Activated T-helper 1 cell treated with anti-CD3 and anti-CD28 coated beads, Interleukin-12 subunit alpha, Interleukin-12 subunit beta, Interleukin-2, Interleukin-4 antibody, amounts not matched to agents 30 ng/mL and 10 ng/mL and 1 ng/mL, durations not matched to agents 14 hours and 24 hours and 36 hours (primary cell): ENCODE results near the gene DLST. TPM values are rescaled to one million over a fixed set of nuclear protein-coding genes. Genes with fewer than 3 reads are reported as not detected.
A peak's percentile ranks its signal among the peaks of the same experiment; 100 is the strongest.

Experiments
- DNase-seq: peaks from one replicate; pipeline ENCODE4 v3.0.0; 2021; ENCODE audit warnings: low spot score
- H3K27ac Mint-ChIP-seq: one replicate; pipeline ENCODE4 v1.8.0; 2021; ENCODE audit warnings: mild to moderate bottlenecking, mixed read lengths
- H3K27me3 Mint-ChIP-seq: one replicate; pipeline ENCODE4 v1.8.0; 2022; ENCODE audit warnings: mild to moderate bottlenecking, moderate library complexity, mixed read lengths; ENCODE audit not compliant: insufficient read depth
- H3K36me3 Mint-ChIP-seq: one replicate; pipeline ENCODE4 v1.8.0; 2021; ENCODE audit warnings: low read depth, mixed read lengths
- H3K4me1 Mint-ChIP-seq: one replicate; pipeline ENCODE4 v1.8.0; 2021; ENCODE audit warnings: low read depth, mixed read lengths
- H3K4me3 Mint-ChIP-seq: one replicate; pipeline ENCODE4 v1.8.0; 2021; ENCODE audit warnings: mild to moderate bottlenecking, moderate library complexity, mixed read lengths
- H3K9me3 Mint-ChIP-seq: one replicate; pipeline ENCODE4 v1.8.0; 2021; ENCODE audit warnings: mixed read lengths
- intact Hi-C: fragments of 100-400 bp; cut with micrococcal nuclease; formaldehyde crosslinking; loops from one replicate; pipeline ENCODE4 v1.15.1; 2024
- total RNA-seq: library from RNA; stranded (reverse); gene quantifications from 2 replicates; pipeline ENCODE4 v1.2.3, GENCODE V29; 2022

DLST gene
- total RNA-seq, 1 donor from 2014 or later, result 98.9 TPM

- intact Hi-C loops, result no loop called here
- Mint-ChIP-seq H3K4me1 (peaks cover 34% of the 10 kb centered on the region), H3K27ac (no peak overlapping the region)
Measured at GRCh38 chr14:74934041-74934440, 52.3 kb downstream of the DLST start.

GRCh38 chr14:74934476-74935359, 53.0 kb downstream of the DLST start:
- H3K27me3 Mint-ChIP-seq, result peaks cover 7% of the 10 kb centered on the region
- peaks cover 38% of the 10 kb centered on the region for H3K4me1 Mint-ChIP-seq
- intact Hi-C loops, result no loop called here

More at GRCh38 chr14:74934041-74934440, 52.3 kb downstream of the DLST start:
- no peak for DNase-seq
- H3K27me3 Mint-ChIP-seq, result peaks cover 7% of the 10 kb centered on the region
- no peak overlapping the region for H3K4me3 Mint-ChIP-seq
- peaks cover 1% of the 10 kb centered on the region for H3K36me3 Mint-ChIP-seq
- H3K9me3 Mint-ChIP-seq, result peaks cover 12% of the 10 kb centered on the region

GRCh38 chr14:74935360-74935680, 53.6 kb downstream of the DLST start:
- H3K27ac Mint-ChIP-seq, result no peak overlapping the region
- intact Hi-C loops, result no loop called here
- peaks cover 44% of the 10 kb centered on the region for H3K4me1 Mint-ChIP-seq
- no peak overlapping the region for H3K4me3 Mint-ChIP-seq
- DNase-seq, result no peak
- H3K36me3 Mint-ChIP-seq, result peaks cover 1% of the 10 kb centered on the region
- H3K27me3 Mint-ChIP-seq, result peaks cover 7% of the 10 kb centered on the region
- H3K9me3 Mint-ChIP-seq, result peaks cover 13% of the 10 kb centered on the region

More at GRCh38 chr14:74934476-74935359, 53.0 kb downstream of the DLST start:
- H3K9me3 Mint-ChIP-seq, result peaks cover 13% of the 10 kb centered on the region
- no peak overlapping the region for H3K4me3 Mint-ChIP-seq
- H3K36me3 Mint-ChIP-seq, result peaks cover 1% of the 10 kb centered on the region
- DNase-seq, result no peak
- H3K27ac Mint-ChIP-seq, result no peak overlapping the region

- Mint-ChIP-seq H3K27ac (no peak overlapping the region), H3K4me1 (peaks cover 47% of the 10 kb centered on the region), H3K36me3 (peaks cover 1% of the 10 kb centered on the region), H3K4me3 (no peak overlapping the region), H3K9me3 (peaks cover 13% of the 10 kb centered on the region), H3K27me3 (peaks cover 7% of the 10 kb centered on the region)
- DNase-seq, result no peak
- intact Hi-C loops, result no loop called here
Measured at GRCh38 chr14:74936151-74936550, 54.4 kb downstream of the DLST start.

- H3K4me3 Mint-ChIP-seq, result no peak overlapping the region
- intact Hi-C loops, result no loop called here
- H3K36me3 Mint-ChIP-seq, result peaks cover 1% of the 10 kb centered on the region
- H3K9me3 Mint-ChIP-seq, result peaks cover 13% of the 10 kb centered on the region
- H3K27ac Mint-ChIP-seq, result peak overlapping the region; percentile 9
- DNase-seq, result no peak
- H3K27me3 Mint-ChIP-seq, result peaks cover 7% of the 10 kb centered on the region
- peaks cover 53% of the 10 kb centered on the region for H3K4me1 Mint-ChIP-seq
Measured at GRCh38 chr14:74936731-74937130, 55.0 kb downstream of the DLST start.

- H3K4me1 Mint-ChIP-seq, result peaks cover 56% of the 10 kb centered on the region
- peaks cover 13% of the 10 kb centered on the region for H3K9me3 Mint-ChIP-seq
- no peak overlapping the region for H3K4me3 Mint-ChIP-seq
- peaks cover 1% of the 10 kb centered on the region for H3K36me3 Mint-ChIP-seq
- peaks cover 5% of the 10 kb centered on the region for H3K27me3 Mint-ChIP-seq
- intact Hi-C loops, result no loop called here
- no peak for DNase-seq
- peak overlapping the region; percentile 16 for H3K27ac Mint-ChIP-seq
Measured at GRCh38 chr14:74937171-74937570, 55.5 kb downstream of the DLST start.

- H3K27me3 Mint-ChIP-seq, result no peaks in the 10 kb centered on the region
- intact Hi-C loops, result no loop called here
- H3K36me3 Mint-ChIP-seq, result peaks cover 1% of the 10 kb centered on the region
- peaks cover 62% of the 10 kb centered on the region for H3K4me1 Mint-ChIP-seq
- peak overlapping the region; percentile 49 for H3K27ac Mint-ChIP-seq
- H3K9me3 Mint-ChIP-seq, result peaks cover 13% of the 10 kb centered on the region
- no peak overlapping the region for H3K4me3 Mint-ChIP-seq
- no peak for DNase-seq
Measured at GRCh38 chr14:74938531-74939495, 57.1 kb downstream of the DLST start.

GRCh38 chr14:74940956-74941565, 59.3 kb downstream of the DLST start:
- intact Hi-C loops, result loop anchor here (2.0 to 5.0 kb wide), 2 partner anchors 18 to 126 kb away; partner anchors contain the start of genes RPS6KL1 and ZC2HC1C
- Mint-ChIP-seq H3K27me3 (no peaks in the 10 kb centered on the region), H3K4me1 (peaks cover 63% of the 10 kb centered on the region)

GRCh38 chr14:74941676-74942097, 60.0 kb downstream of the DLST start:
- peaks cover 67% of the 10 kb centered on the region for H3K4me1 Mint-ChIP-seq
- H3K36me3 Mint-ChIP-seq, result peaks cover 1% of the 10 kb centered on the region
- H3K27me3 Mint-ChIP-seq, result no peaks in the 10 kb centered on the region
- H3K9me3 Mint-ChIP-seq, result peaks cover 13% of the 10 kb centered on the region
- H3K27ac Mint-ChIP-seq, result peak overlapping the region; percentile 89
- intact Hi-C loops, result loop anchor here (2.0 to 5.0 kb wide), 2 partner anchors 19 to 126 kb away; partner anchors contain the start of genes RPS6KL1 and ZC2HC1C
- H3K4me3 Mint-ChIP-seq, result peak overlapping the region; percentile 79
- peak; percentile 51 for DNase-seq

More at GRCh38 chr14:74940956-74941565, 59.3 kb downstream of the DLST start:
- H3K36me3 Mint-ChIP-seq, result peaks cover 1% of the 10 kb centered on the region
- peaks cover 13% of the 10 kb centered on the region for H3K9me3 Mint-ChIP-seq
- no peak for DNase-seq
- H3K4me3 Mint-ChIP-seq, result peak overlapping the region; percentile 79
- peak overlapping the region; percentile 89 for H3K27ac Mint-ChIP-seq

- Mint-ChIP-seq H3K4me1 (peaks cover 63% of the 10 kb centered on the region), H3K4me3 (peak overlapping the region; percentile 79), H3K27me3 (no peaks in the 10 kb centered on the region), H3K27ac (peak overlapping the region; percentile 89), H3K36me3 (no peaks in the 10 kb centered on the region), H3K9me3 (peaks cover 13% of the 10 kb centered on the region)
- no peak for DNase-seq
- intact Hi-C loops, result loop anchor here (5.0 kb wide), 1 partner anchor 125 kb away; the partner anchor contains the start of gene ZC2HC1C
Measured at GRCh38 chr14:74942181-74942580, 60.5 kb downstream of the DLST start.

GRCh38 chr14:74942608-74943007, 60.9 kb downstream of the DLST start:
- Mint-ChIP-seq H3K27me3 (no peaks in the 10 kb centered on the region), H3K9me3 (peaks cover 13% of the 10 kb centered on the region), H3K27ac (peak overlapping the region; percentile 89), H3K36me3 (no peaks in the 10 kb centered on the region), H3K4me1 (peaks cover 59% of the 10 kb centered on the region), H3K4me3 (peak overlapping the region; percentile 65)
- intact Hi-C loops, result loop anchor here (5.0 kb wide), 1 partner anchor 125 kb away; the partner anchor contains the start of gene ZC2HC1C
- no peak for DNase-seq

GRCh38 chr14:74945261-74945851, 63.6 kb downstream of the DLST start:
- DNase-seq, result no peak
- peaks cover 2% of the 10 kb centered on the region for H3K27me3 Mint-ChIP-seq
- no peaks in the 10 kb centered on the region for H3K9me3 Mint-ChIP-seq
- no peak overlapping the region for H3K27ac Mint-ChIP-seq
- intact Hi-C loops, result no loop called here
- H3K4me3 Mint-ChIP-seq, result no peak overlapping the region
- no peaks in the 10 kb centered on the region for H3K36me3 Mint-ChIP-seq
- peaks cover 34% of the 10 kb centered on the region for H3K4me1 Mint-ChIP-seq
